GM23248 (cell line): Measurements from ENCODE around the gene SEPTIN2.

Experiments
- EZH2 ChIP-seq: fragments of 200-600 bp; sonication (generic); IDR thresholded peaks from 2 replicates; pipeline ENCODE4 v1.6.1; 2018; ENCODE audit warnings: antibody characterized with exemption, mild to moderate bottlenecking; ENCODE audit not compliant: insufficient read depth, poor library complexity, severe bottlenecking
- EZH2phosphoT487 ChIP-seq: fragments of 200-600 bp; sonication (generic); IDR thresholded peaks from 2 replicates; pipeline ENCODE4 v1.6.1; 2018; ENCODE audit warnings: antibody characterized with exemption, moderate library complexity, mild to moderate bottlenecking, low read depth; ENCODE audit not compliant: insufficient read depth

GRCh38 chr2:241351640-241352031 is 35.9 kb downstream of the SEPTIN2 start:
- TF ChIP-seq EZH2 (no peak), EZH2phosphoT487 (no peak)
